ENCODE measurements around the gene WWTR1.
A peak's percentile ranks its signal among the peaks of the same experiment; 100 is the strongest.

WWTR1 gene

GRCh38 chr3:149493315-149494021 lies 164.4 kb downstream of the WWTR1 start:
- DNase-seq (ENCODE audit: low read depth, low spot score) = no peak

GRCh38 chr3:149490260-149490971 lies 167.4 kb downstream of the WWTR1 start:
- DNase-seq (ENCODE audit: low read depth, low spot score) = no peak
- H3K4me3 ChIP-seq (ENCODE audit: low read length) = no peak overlapping the region

More at GRCh38 chr3:149493315-149494021, 164.4 kb downstream of the WWTR1 start:
- no peak overlapping the region for H3K4me3 ChIP-seq (ENCODE audit: low read length)

- H3K4me3 ChIP-seq (ENCODE audit: low read length) = no peak overlapping the region
- peak; percentile 11 for DNase-seq (ENCODE audit: low read depth, low spot score)
Observed at GRCh38 chr3:149489060-149489690, 168.7 kb downstream of the WWTR1 start.

- no peak overlapping the region for H3K4me3 ChIP-seq (ENCODE audit: low read length)
- peak; percentile 42 for DNase-seq (ENCODE audit: low read depth, low spot score)
Observed at GRCh38 chr3:149487598-149488197, 170.1 kb downstream of the WWTR1 start.

DNA sequence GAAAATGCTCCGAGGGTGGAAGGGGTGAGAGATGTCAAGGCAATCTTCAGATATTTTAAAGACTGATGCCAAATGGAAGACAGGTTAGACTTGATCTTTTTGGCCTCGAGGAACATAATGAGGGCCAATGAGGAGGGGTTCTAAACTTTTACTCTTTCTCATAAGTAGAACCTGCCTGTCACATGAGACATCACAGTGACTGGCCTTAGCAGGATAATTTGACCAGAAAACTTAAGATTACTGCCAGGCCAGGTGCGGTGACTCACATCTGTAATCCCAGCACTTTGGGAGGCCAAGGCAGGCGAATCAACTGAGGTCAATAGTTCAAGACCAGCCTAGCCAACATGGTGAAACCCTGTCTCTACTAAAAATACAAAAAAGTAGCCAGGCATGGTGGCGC lies 171.1 kb downstream of the WWTR1 start:
- DNase-seq (ENCODE audit: low read depth, low spot score) = no peak
- H3K4me3 ChIP-seq (ENCODE audit: low read length) = no peak overlapping the region

GRCh38 chr3:149481491-149481890 lies 176.3 kb downstream of the WWTR1 start:
- H3K4me3 ChIP-seq (ENCODE audit: low read length) = no peak overlapping the region
- DNase-seq (ENCODE audit: low read depth, low spot score) = no peak

- H3K4me3 ChIP-seq (ENCODE audit: low read length) = no peak overlapping the region
- no peak for DNase-seq (ENCODE audit: low read depth, low spot score)
Observed at GRCh38 chr3:149481056-149481455, 176.8 kb downstream of the WWTR1 start.

DNA sequence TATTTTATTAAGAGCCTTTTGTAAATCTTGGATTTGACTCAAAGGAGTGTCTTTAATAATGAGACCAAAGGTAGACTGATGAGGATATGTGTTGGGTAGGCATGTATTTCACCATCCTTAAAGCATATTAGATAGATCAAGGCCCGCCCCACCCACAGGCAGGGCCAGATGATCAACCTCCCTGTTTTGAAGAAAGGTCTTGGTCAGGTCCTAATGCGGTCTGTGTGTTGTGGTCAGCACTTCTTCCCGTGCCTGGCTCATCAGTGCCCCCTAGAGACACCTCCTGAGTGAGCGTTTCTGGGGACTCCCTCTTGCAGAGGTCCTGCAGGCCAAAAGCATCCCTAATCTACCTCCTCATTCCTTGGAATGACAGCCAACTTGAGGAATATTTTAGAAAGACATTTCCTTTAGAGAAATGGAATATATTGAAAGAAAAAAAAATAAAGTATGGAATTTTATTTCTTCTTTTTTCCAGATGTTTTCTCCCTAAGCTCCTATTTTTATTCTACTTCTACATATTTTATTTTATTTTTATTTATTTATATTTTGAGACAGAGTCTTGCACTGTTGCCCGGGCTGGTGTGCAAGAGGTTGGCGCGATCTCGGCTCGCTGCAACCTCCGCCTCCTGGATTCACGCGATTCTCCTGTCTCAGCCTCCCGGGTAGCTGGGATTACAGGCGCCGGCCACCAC lies 177.4 kb downstream of the WWTR1 start:
- DNase-seq (ENCODE audit: low read depth, low spot score) = peak; percentile 19

DNA sequence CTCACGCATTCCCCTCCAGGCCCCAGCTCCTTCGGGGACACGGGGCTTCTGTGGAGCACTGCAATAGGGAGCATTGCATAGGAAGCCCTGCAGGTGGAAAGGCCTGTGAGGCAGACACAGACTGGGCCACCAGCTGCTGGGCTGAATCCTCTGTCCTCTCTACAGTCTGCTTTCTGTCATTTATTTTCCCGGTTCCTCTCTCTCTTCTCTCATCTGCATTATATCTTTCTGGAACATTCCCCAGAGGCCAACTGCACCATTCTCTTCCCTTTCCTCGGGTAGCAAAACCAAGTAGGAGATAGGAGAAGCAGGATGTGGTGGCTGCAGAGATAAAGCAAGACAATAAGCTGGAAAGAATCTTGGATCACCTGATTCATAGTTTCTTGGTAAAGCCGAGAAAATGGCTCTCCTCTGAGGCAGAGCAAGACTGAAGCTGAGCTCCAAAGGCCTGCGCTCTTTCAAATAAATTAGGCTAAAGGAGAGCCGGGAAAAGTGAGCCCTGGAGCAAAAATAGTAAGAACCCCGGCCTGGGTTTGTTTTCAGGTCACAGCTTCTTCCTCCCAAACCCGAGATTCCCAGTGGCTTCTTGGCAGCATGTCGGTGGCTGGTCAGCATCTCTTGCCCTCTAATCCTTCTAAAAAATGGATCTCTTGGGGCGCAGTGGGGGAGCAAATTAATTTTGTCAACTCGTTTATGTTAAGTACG lies 178.1 kb downstream of the WWTR1 start:
- DNase-seq (ENCODE audit: low read depth, low spot score) = no peak
- no peak overlapping the region for H3K4me3 ChIP-seq (ENCODE audit: low read length)

More for the DNA sequence above, 177.4 kb downstream of the WWTR1 start:
- no peak overlapping the region for H3K4me3 ChIP-seq (ENCODE audit: low read length)

- DNase-seq (ENCODE audit: low read depth, low spot score) = no peak
- H3K4me3 ChIP-seq (ENCODE audit: low read length) = no peak overlapping the region
Observed at GRCh38 chr3:149476225-149476624, 181.6 kb downstream of the WWTR1 start.

DNA sequence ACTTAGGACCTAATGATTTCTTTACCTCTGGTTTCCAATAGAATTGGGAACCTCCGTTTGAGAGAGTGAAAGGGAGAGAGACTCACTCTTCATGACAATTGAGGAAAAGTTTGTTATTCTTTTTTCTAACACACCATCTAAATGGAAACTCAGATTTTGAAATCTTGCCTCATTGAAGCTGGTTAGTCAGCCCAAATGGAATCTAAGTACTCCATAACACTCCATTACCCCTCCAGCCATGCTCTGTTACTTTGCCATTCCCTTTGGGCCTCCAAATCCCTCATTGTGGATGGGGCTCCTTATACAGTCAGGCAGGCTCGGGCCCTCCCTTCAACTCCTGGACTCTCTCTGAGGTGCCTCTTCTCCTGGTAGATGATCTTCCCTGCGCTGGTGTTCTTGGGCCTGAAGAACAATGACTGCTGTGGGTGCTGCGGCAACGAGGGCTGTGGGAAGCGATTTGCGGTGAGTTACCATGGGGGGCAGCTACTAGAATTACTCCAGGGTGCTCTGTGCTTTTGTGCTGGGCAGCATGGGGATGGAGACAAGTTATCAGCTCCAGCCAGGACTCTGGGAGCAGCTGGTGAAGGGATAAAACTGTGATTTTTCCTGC lies 182.3 kb downstream of the WWTR1 start:
- no peak overlapping the region for H3K4me3 ChIP-seq (ENCODE audit: low read length)
- no peak for DNase-seq (ENCODE audit: low read depth, low spot score)

- H3K4me3 ChIP-seq (ENCODE audit: low read length) = no peak within 1 kb of the TSS
- no peak for DNase-seq (ENCODE audit: low read depth, low spot score)
Observed at GRCh38 chr3:149474250-149474817, 183.5 kb downstream of the WWTR1 start, which contains the start of gene TM4SF4. Gene TM4SF4 (plus strand): TSS chr3:149474697. CDS start chr3:149474878, 181 bp downstream.

DNA sequence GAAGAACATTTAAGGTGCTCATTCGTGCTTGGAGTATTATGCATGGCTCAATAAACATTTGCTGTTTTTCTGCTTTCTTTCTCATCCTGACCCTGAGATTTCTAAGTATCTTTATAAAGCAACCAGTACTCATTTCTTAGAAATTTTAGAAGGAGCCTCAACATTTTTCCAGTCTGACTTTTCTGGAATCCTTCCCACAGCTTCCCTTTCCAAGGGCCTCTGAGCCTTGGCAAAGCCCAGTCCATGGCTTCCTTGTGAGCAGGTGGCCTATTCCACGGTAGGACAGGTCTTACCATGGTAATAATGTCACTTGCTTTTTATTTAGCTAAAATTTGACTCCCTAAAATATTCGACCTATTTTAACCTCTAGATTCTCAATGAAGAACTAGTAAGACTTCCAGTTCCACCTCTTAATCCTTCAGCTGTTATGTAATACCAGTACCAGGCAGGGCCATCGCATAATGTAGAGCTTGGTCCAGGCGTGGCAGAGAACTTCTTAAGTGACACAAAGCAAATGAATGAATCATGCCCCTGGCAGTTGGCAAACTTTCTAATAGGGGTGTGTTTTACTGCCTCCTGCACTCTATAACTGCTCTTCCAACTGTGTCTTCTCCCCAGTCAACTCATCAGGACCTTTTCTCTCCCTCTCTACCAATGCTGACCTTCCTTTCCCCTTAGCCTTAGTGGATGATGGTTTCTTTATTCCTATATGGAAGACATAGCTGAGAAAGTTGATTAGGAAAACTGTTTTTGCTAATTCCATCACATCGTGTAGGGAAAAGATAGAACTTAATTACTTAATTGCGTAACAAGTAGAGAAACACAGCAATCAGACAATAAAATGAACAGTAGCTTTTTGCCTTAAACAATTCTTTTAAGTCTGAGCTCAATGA lies 184.2 kb downstream of the WWTR1 start:
- H3K4me3 ChIP-seq (ENCODE audit: low read length) = no peak overlapping the region
- no peak for DNase-seq (ENCODE audit: low read depth, low spot score)

DNA sequence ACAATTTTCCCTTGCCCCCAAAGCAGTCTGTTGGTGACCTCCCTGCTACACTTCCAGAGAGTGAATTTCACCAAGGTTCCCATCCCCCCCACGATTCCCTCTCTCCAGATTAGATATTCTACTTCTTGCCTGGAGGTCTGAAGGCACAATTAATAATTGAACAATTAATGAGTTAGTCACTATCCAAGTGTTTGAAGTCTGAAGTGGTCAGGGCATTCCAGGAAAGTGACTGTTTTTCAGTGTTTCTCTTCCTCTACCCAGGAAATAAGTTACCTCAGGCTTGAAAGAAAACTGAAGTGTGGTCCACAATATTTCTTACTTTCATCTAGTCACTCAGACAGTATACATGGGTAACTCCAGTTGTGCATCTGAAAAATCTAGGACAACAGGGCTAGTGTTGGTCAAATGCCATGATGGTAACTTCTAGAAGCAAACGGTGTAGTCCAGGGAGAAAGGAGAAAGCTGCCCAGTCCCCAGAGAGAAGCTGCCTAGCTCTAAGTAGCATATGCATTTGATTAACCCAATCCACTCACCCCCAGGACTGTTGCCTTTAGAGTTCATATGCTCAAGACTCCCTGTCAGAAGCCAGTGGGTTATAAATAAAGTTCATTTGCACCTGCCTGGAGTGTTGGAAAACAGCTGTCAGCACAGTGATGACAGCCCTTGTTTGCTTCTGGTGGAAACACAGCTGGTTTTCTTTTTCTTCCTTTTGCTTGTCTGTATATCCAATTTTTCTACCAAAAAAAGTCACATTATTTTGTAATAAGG lies 185.6 kb downstream of the WWTR1 start:
- no peak for DNase-seq (ENCODE audit: low read depth, low spot score)
- H3K4me3 ChIP-seq (ENCODE audit: low read length) = no peak overlapping the region

GRCh38 chr3:149470381-149470780 lies 187.4 kb downstream of the WWTR1 start:
- H3K4me3 ChIP-seq (ENCODE audit: low read length) = no peak overlapping the region
- DNase-seq (ENCODE audit: low read depth, low spot score) = no peak

DNA sequence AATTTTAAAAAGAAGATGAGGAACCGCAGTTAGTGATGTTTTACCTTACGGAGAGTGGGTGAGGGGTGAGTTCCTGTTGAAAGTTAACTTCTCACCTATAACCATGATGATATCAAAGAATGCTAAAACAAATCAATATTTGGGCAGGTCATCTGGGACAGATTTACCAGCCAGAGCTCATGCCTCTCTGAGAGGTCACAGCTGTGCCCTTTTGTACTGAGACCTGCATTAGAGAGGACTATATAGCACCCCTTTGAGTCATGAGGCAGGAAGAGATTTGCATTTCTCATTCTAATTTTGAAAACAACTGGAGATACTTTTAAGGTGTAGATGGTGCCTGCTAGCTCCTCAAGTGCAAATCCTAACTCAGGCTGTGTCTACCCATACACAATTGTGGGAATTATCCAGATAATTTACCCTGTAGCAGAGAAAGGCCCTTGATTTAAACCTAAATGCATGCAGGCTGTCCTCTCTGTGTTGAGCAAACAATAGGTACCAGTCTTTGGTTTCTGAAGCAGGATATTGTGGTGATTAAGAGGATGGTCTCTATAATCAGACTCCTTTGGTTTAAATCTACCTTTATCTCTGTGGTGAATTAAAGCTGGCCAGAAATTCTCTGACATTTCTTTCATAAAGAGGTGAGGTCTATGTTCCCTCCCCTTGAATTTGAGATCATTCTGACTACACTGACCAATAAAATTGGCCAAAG lies 189.2 kb downstream of the WWTR1 start:
- H3K4me3 ChIP-seq (ENCODE audit: low read length) = no peak overlapping the region
- DNase-seq (ENCODE audit: low read depth, low spot score) = no peak

All from Jurkat, Clone E6-1 (cell line).